Measurements from ENCODE around the gene GPR45. TPM values are rescaled to one million over a fixed set of nuclear protein-coding genes. Genes with fewer than 3 reads are reported as not detected.

Gene GPR45
- total RNA-seq, 2 donors from 2014 or later = not detected

DNA sequence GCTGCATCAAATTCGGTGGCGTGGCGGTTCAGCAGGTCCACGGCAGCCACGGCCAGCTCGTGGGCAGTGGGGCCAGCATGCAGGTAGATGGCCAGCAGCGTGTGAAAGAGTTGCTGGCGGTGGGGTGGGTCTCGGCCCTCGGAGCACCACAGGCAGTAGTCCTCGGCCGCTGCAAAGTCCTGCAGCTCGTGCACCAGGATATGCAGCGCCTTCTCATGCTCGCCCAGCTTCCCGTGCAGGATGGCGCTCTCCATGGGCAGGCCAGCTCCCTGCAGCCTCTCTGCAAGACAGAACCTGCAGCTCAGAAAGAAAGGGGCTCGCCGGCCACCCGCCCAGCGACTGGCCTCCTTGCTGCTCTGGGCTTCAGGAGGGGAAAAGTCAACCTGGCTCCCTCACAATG lies 27.9 kb downstream of the GPR45 start:
- no peak overlapping the region for H3K4me3 Mint-ChIP-seq
- no peak for DNase-seq (ENCODE audit: low spot score)
- H3K27ac Mint-ChIP-seq = no peak overlapping the region
- H3K27me3 Mint-ChIP-seq = no peaks in the 10 kb centered on the region
- peaks cover 4% of the 10 kb centered on the region for H3K36me3 Mint-ChIP-seq
- H3K9me3 Mint-ChIP-seq = no peaks in the 10 kb centered on the region
- no peak for ATAC-seq
- H3K4me1 Mint-ChIP-seq (ENCODE audit: low read depth in 2 of 2) = no peaks in the 10 kb centered on the region

DNA sequence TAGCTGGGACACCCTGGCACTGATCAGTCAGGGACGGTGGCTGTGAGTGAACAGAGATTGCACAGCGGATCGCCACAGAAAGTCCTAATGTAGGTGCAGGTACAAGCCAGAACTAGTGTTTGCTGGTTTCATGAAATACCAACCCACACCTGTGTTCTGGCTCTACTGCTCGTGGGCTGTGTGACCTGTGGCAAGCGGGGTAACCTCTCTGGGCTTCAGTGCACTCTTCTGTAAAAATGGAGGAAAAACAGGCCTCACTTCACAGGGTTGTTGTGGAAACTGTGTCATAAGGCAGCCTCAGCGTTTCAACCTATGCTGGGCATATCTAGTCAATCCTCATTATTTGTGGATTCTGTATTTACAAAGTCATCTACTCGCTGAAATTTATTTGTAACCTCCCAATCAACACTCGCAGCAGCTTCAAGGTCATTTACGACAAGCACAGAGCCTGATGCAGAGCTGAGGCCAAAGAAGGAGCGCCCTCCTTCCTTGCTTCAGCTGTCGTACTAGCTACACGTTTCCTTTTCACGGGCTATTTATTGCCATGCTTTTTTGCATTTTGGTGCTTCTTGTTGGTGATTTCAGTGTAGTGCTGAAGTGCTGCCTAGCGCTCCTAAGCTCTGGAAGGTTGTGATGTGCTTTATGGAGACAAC lies 30.0 kb downstream of the GPR45 start:
- Mint-ChIP-seq H3K4me1 (ENCODE audit: low read depth in 2 of 2) (no peaks in the 10 kb centered on the region), H3K27me3 (no peaks in the 10 kb centered on the region), H3K4me3 (no peak overlapping the region), H3K9me3 (no peaks in the 10 kb centered on the region), H3K27ac (no peak overlapping the region), H3K36me3 (peaks cover 4% of the 10 kb centered on the region)
- ATAC-seq (no peak), DNase-seq (ENCODE audit: low spot score) (no peak)

DNA sequence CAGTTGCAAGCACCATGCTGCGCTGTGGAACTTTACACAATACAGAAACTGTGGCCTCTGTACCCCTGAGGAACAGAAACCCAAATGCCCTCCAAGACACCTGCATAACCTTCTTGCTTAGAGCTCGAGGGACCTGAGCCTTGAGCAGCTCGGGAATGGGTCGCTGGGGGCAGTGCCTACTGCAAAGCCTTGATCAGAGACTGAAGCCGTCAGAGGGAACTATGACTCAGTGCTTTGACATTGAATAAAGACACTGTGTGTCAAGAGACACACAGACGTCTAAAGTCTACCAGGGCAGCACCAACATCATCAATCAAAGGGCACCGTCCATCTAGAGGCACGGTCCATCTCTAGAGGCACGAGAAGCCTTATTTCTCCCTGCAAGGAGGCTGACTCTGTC lies 30.6 kb downstream of the GPR45 start:
- Mint-ChIP-seq H3K4me1 (ENCODE audit: low read depth in 2 of 2) (no peaks in the 10 kb centered on the region), H3K9me3 (no peaks in the 10 kb centered on the region), H3K27ac (no peak overlapping the region), H3K4me3 (no peak overlapping the region), H3K27me3 (no peaks in the 10 kb centered on the region), H3K36me3 (peaks cover 4% of the 10 kb centered on the region)
- DNase-seq (ENCODE audit: low spot score) (no peak), ATAC-seq (no peak)

DNA sequence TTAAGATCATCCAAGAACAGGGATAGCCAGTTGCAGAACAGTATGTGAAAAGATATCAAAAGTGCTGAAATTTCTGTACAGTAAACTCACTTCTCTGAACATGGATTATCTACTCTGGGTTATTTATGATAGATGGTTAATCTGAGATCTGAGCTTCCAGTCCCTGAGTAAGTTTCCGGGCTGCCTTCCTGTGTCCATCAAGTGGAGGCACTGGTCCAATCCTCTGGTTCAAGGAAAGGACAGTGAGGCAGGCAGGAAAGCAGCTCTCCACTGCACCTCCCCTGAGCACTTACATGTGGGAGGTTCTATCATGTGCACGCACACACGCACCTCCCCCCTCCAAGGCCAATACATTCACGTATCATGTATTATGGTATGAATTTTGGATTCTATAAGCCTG lies 32.5 kb downstream of the GPR45 start:
- H3K4me3 Mint-ChIP-seq = no peak overlapping the region
- no peaks in the 10 kb centered on the region for H3K27me3 Mint-ChIP-seq
- DNase-seq (ENCODE audit: low spot score) = no peak
- no peaks in the 10 kb centered on the region for H3K36me3 Mint-ChIP-seq
- no peaks in the 10 kb centered on the region for H3K9me3 Mint-ChIP-seq
- no peak for ATAC-seq
- no peaks in the 10 kb centered on the region for H3K4me1 Mint-ChIP-seq (ENCODE audit: low read depth in 2 of 2)
- no peak overlapping the region for H3K27ac Mint-ChIP-seq

DNA sequence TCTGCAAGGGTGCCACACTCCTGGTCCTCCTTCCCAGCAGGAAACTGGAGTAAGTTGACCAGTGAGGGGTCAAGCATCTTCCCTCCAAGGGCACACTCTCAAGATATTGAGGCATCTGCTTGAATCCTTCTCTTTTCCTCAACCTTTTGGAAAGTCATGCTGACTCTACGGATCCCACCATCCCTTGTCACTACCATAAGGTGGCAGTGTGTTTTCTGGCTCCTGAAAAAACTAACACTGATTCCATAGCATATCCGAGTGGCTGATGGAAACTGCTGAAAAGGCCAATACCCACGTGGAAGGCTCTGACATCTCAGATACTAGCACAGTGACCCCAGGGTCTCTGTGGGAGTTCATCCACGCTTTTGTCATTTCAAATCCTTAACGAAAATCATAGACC lies 37.1 kb downstream of the GPR45 start:
- no peak overlapping the region for H3K27ac Mint-ChIP-seq
- no peak overlapping the region for H3K4me3 Mint-ChIP-seq
- H3K4me1 Mint-ChIP-seq (ENCODE audit: low read depth in 2 of 2) = peaks cover 0 to 4% of the 10 kb centered on the region in 2 donors
- no peak for DNase-seq (ENCODE audit: low spot score)
- no peak for ATAC-seq
- peaks cover 5% of the 10 kb centered on the region for H3K36me3 Mint-ChIP-seq
- no peaks in the 10 kb centered on the region for H3K27me3 Mint-ChIP-seq
- no peaks in the 10 kb centered on the region for H3K9me3 Mint-ChIP-seq

DNA sequence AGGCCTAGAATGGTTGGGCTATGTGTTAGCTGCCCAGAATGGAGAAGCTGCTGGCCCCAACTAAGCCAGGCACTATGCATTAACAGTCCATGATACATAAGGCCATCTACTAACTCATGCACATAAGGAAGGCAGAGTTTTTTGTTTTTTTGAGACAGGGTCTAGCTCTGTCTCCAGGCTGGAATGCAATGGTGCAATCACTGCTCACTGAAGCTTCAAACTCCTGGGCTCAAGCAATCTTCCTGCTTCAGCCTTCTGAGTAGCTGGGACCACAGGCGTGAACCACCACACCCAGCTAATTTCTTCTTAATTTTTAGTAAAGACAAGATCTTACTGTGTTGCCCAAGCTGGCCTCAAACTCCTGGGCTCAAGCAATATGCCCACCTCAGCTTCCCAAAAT lies 37.6 kb downstream of the GPR45 start:
- no peak for ATAC-seq
- Mint-ChIP-seq H3K4me1 (ENCODE audit: low read depth in 2 of 2) (peaks cover 0 to 4% of the 10 kb centered on the region in 2 donors), H3K4me3 (no peak overlapping the region), H3K27me3 (no peaks in the 10 kb centered on the region), H3K27ac (no peak overlapping the region), H3K36me3 (peaks cover 5% of the 10 kb centered on the region), H3K9me3 (no peaks in the 10 kb centered on the region)
- DNase-seq (ENCODE audit: low spot score) = no peak

DNA sequence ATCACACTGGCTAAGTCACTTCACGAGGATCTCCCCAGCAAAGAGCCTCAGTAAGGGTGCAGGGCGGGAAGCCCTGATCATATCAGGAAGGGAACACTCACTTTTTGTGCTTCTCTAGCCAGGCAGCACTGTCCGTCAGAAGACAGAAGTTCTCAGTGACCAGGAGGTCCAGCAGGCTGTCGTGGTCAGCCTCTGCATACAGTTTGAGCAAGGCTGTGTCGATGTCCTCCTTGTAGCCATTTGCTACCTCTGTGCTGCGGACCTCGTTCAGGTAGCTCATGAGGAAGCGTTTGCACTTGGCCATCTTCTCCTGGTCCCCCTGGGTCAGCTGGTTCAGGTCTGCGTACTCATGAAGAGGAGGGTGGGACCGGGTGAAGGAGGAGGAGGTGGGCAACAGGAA lies 38.7 kb downstream of the GPR45 start:
- no peak for DNase-seq (ENCODE audit: low spot score)
- Mint-ChIP-seq H3K4me1 (ENCODE audit: low read depth in 2 of 2) (peaks cover 0 to 7% of the 10 kb centered on the region in 2 donors), H3K9me3 (no peaks in the 10 kb centered on the region), H3K27me3 (no peaks in the 10 kb centered on the region), H3K36me3 (peaks cover 8% of the 10 kb centered on the region), H3K27ac (no peak overlapping the region), H3K4me3 (no peak overlapping the region)
- no peak for ATAC-seq

DNA sequence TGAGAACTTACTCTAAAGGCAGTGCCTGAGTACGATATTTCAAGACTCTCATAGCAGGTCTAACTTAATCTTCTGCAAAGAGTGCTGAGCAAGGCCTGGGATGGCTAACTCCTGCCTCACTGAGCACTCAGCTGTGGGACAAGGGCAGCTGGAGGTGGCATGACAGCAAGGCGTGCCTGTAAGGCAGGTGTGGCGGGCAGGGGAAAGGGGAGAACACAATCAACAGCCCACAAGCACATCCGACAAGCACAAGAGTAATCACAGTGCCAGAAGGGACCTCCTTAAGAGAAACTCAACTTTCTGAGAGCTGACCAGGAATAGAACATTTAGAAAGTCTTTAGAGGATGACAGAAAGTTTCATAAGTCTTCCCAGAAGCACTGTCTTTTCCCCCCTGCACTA lies 42.0 kb downstream of the GPR45 start:
- Mint-ChIP-seq H3K36me3 (peaks cover 12% of the 10 kb centered on the region), H3K9me3 (no peaks in the 10 kb centered on the region), H3K27ac (no peak overlapping the region), H3K4me1 (ENCODE audit: low read depth in 2 of 2) (peaks cover 0 to 7% of the 10 kb centered on the region in 2 donors), H3K4me3 (no peak overlapping the region), H3K27me3 (no peaks in the 10 kb centered on the region)
- ATAC-seq = no peak
- DNase-seq (ENCODE audit: low spot score) = no peak

DNA sequence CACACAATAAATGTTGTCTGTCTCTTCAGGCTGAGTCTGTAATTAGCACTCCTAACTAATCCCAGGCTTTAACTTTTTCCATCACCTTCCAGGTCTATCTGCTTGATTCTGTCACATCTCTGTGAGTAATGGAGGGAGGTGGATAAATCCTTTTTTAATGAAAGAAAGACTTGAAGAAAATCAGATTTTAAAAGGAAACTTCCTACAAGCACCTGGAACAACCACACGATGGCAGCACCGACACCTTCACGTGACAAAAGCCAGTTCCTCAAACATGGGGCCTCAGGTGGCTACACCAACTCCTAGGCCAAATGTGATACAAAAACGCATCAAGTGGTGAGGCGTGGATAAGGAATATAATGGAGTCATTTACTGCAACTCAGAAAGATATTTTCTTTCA lies 46.1 kb downstream of the GPR45 start:
- H3K4me1 Mint-ChIP-seq (ENCODE audit: low read depth in 2 of 2) = peaks cover 0 to 3% of the 10 kb centered on the region in 2 donors
- DNase-seq (ENCODE audit: low spot score) = no peak
- no peak overlapping the region for H3K4me3 Mint-ChIP-seq
- ATAC-seq = no peak
- H3K36me3 Mint-ChIP-seq = peaks cover 29% of the 10 kb centered on the region
- no peak overlapping the region for H3K27ac Mint-ChIP-seq
- H3K27me3 Mint-ChIP-seq = no peaks in the 10 kb centered on the region
- H3K9me3 Mint-ChIP-seq = no peaks in the 10 kb centered on the region

DNA sequence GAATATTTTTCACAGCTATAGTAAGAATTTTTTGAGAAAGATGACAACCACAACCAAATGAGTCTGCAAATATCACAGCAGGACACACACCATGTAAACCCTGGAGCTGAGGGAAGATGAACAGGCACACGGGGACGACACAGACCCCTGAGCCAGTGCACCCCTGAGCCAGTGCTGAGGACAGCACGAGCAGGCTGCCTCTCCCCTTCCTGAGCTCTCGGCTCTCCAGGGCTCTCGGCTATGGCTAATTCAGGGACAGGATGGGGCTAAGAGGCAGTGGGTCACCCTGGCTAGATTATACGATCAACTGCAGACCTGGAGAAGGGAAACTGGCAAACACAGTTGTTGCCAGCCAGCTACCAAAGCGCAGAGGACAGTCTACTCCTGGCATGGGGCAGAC lies 46.6 kb downstream of the GPR45 start:
- no peaks in the 10 kb centered on the region for H3K27me3 Mint-ChIP-seq
- no peaks in the 10 kb centered on the region for H3K9me3 Mint-ChIP-seq
- H3K4me3 Mint-ChIP-seq = no peak overlapping the region
- H3K36me3 Mint-ChIP-seq = peaks cover 29% of the 10 kb centered on the region
- DNase-seq (ENCODE audit: low spot score) (no peak), ATAC-seq (no peak)
- peaks cover 0 to 3% of the 10 kb centered on the region in 2 donors for H3K4me1 Mint-ChIP-seq (ENCODE audit: low read depth in 2 of 2)
- H3K27ac Mint-ChIP-seq = no peak overlapping the region

DNA sequence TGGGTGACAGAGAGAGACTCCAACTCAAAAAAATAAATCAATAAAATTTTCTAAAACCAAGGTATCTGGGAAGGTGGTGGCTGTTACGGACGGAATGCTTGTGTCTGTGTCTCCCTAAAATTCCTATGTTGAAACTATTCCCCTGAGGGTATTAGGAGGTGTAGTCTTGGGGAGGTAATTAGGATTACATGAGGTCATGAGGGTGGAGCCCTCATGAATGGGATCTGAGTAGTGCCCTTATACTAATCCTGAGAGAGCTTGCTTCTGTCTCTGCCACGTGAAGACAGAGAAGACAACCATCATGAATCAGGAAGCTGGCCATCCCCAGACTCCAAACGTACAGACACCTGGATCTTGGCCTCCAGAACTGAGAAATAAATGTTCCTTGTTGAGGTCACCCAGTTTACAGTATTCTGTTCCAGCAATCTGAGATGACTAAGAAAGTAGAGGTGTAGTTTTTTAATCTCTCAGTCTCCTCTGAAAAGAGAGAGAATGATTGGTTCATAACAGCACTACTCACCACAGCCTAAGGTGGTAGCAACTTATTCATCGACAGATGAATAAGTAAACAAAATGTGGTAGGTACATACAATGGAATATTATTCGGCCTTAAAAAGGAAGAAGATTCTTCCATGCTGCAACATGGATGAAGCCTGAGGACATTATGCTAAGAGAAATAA lies 49.6 kb downstream of the GPR45 start:
- Mint-ChIP-seq H3K9me3 (no peaks in the 10 kb centered on the region), H3K36me3 (peaks cover 34% of the 10 kb centered on the region), H3K27me3 (no peaks in the 10 kb centered on the region), H3K4me3 (no peak overlapping the region), H3K4me1 (ENCODE audit: low read depth in 2 of 2) (no peaks in the 10 kb centered on the region), H3K27ac (no peak overlapping the region)
- DNase-seq (ENCODE audit: low spot score) = no peak
- ATAC-seq = no peak

DNA sequence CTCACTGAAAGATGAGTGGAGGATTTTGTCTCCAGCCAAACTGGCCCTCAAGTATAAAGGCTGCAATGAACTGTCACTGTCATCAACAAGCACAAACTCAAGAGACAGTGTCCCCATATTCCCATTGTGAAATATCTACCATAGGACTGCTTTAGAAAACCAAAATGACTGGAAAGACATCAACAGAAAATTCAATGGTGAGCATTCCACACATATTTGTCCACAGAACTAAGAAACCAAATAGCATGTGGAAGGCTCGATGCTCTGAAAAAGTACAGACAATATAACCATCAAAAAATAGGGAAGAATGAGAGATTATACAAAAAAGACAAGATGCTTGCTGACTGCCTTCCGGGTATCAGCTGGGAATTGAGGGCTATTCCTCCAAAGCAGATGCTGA lies 50.4 kb downstream of the GPR45 start:
- H3K4me1 Mint-ChIP-seq (ENCODE audit: low read depth in 2 of 2) = no peaks in the 10 kb centered on the region
- no peak overlapping the region for H3K4me3 Mint-ChIP-seq
- no peak for ATAC-seq
- no peak for DNase-seq (ENCODE audit: low spot score)
- H3K9me3 Mint-ChIP-seq = no peaks in the 10 kb centered on the region
- no peaks in the 10 kb centered on the region for H3K27me3 Mint-ChIP-seq
- H3K27ac Mint-ChIP-seq = no peak overlapping the region
- peaks cover 38% of the 10 kb centered on the region for H3K36me3 Mint-ChIP-seq

Measured in natural killer cell treated with Interleukin-12 subunit alpha and Interleukin-12 subunit beta and Interleukin-15 and Interleukin-18, amount 100 ng/mL, for 72 hours (primary cell).